Endothelial cell of umbilical vein (primary cell): ENCODE measurements around the gene CLDN9. TPM values are rescaled to one million over a fixed set of nuclear protein-coding genes. Genes with fewer than 3 reads are reported as not detected.

Source experiments
- BruUV-seq: library from RNA; stranded (reverse); fragments of 400-500 nt; replicated peaks from 2 replicates; lab custom pipeline; 2021; lab: Mats Ljungman, UMichigan
- CTCF ChIA-PET: fragments of 300-600, 350-600 bp; sonication (Branson Sonifier 250); formaldehyde crosslinking; loops from one replicate; lab custom pipeline; 2021; ENCODE audit warnings: antibody characterized with exemption, inconsistent platforms; lab: Charles Lee
- POLR2A ChIA-PET: fragments of 300-600, 350-600 bp; sonication (Branson Sonifier 250); formaldehyde crosslinking; loops from one replicate; lab custom pipeline; 2021; ENCODE audit warnings: antibody characterized with exemption, inconsistent platforms; lab: Charles Lee
- DNase-seq: peaks from one replicate; pipeline ENCODE4 v3.0.0-alpha.2; 2011; ENCODE audit warnings: low read depth, low spot score
- FAIRE-seq: peaks from 2 replicates; lab custom pipeline; 2011; peaks lifted over from hg19 to GRCh38; lab: Jason Lieb, UNC
- H2AFZ ChIP-seq: 2 replicates; pipeline ENCODE4 v1.6.0; 2012; ENCODE audit warnings: low read depth, low read length, control low read depth, inconsistent platforms
- H3K27ac ChIP-seq: 2 replicates; pipeline ENCODE4 v1.5.1; 2011; ENCODE audit warnings: low read depth, mild to moderate bottlenecking, control low read depth, low read length, moderate library complexity; ENCODE audit not compliant: insufficient read depth
- H3K27me3 ChIP-seq, 2 experiments: 2 replicates each; pipeline versions ENCODE4 v1.6.0 to v1.6.1; 2011; ENCODE audit warnings: low read length in 2 of 2, mixed read lengths in 1 of 2; ENCODE audit not compliant: control insufficient read depth in 2 of 2, insufficient read depth in 2 of 2
- H3K36me3 ChIP-seq, 2 experiments: 2 replicates in 1 of 2; 3 replicates in 1 of 2; pipeline ENCODE4 v1.5.1; 2011; ENCODE audit warnings: low read length in 2 of 2, mild to moderate bottlenecking in 1 of 2, moderate library complexity in 1 of 2; ENCODE audit not compliant: control insufficient read depth in 2 of 2, insufficient read depth in 2 of 2; ENCODE audit errors: extremely low read depth in 1 of 2
- H3K4me1 ChIP-seq: 3 replicates; pipeline ENCODE4 v1.5.1; 2011; ENCODE audit warnings: mild to moderate bottlenecking, low read length; ENCODE audit not compliant: control insufficient read depth, insufficient read depth; ENCODE audit errors: extremely low read depth
- H3K4me2 ChIP-seq: 2 replicates; pipeline ENCODE4 v1.6.1; 2011; ENCODE audit warnings: low read length, control low read depth, mixed read lengths; ENCODE audit not compliant: insufficient read depth
- H3K4me3 ChIP-seq, 3 experiments: fragments of 200-600 bp in 1 of 3; sonication (generic), shearing (Covaris generic) in 1 of 3; replicated peaks in 1 of 3; 2 replicates each; pipeline ENCODE4 v1.5.1; 2011 to 2016; ENCODE audit warnings: control low read depth in 3 of 3, low read length in 3 of 3, mild to moderate bottlenecking in 2 of 3, inconsistent platforms in 1 of 3, low read depth in 1 of 3, moderate library complexity in 1 of 3; ENCODE audit not compliant: insufficient read depth in 1 of 3
- H3K79me2 ChIP-seq: 2 replicates; pipeline ENCODE4 v1.6.0; 2012; ENCODE audit warnings: low read length, inconsistent platforms; ENCODE audit not compliant: control insufficient read depth, insufficient read depth
- H3K9ac ChIP-seq: replicated peaks from 2 replicates; pipeline ENCODE3; 2011; ENCODE audit warnings: low read length, control low read depth; ENCODE audit not compliant: insufficient read depth; ENCODE audit errors: extremely low read depth
- H3K9me1 ChIP-seq: replicated peaks from 3 replicates; pipeline ENCODE4 v1.6.0; 2011; ENCODE audit warnings: mild to moderate bottlenecking, low read length; ENCODE audit not compliant: control insufficient read depth, insufficient read depth; ENCODE audit errors: extremely low read depth
- H3K9me3 ChIP-seq: replicated peaks from 2 replicates; pipeline ENCODE4 v1.5.1; 2012; ENCODE audit warnings: low read length, inconsistent platforms; ENCODE audit not compliant: control insufficient read depth, insufficient read depth
- H4K20me1 ChIP-seq: replicated peaks from 2 replicates; pipeline ENCODE3; 2011; ENCODE audit warnings: mild to moderate bottlenecking, low read length; ENCODE audit not compliant: control insufficient read depth, insufficient read depth; ENCODE audit errors: extremely low read depth
- EZH2 ChIP-seq: IDR thresholded peaks from 2 replicates; pipeline ENCODE4 v1.6.1; 2012; ENCODE audit warnings: borderline replicate concordance, low read depth, mild to moderate bottlenecking, moderate library complexity, low read length, inconsistent platforms; ENCODE audit not compliant: severe bottlenecking
- FOS ChIP-seq: IDR thresholded peaks from 2 replicates; pipeline ENCODE4 v1.6.1; 2011; ENCODE audit warnings: mild to moderate bottlenecking, low read length, moderate library complexity, borderline replicate concordance; ENCODE audit not compliant: insufficient read depth
- GATA2 ChIP-seq: IDR thresholded peaks from 2 replicates; pipeline ENCODE4 v1.7.0; 2011; ENCODE audit warnings: low read depth, mild to moderate bottlenecking, moderate library complexity, mixed read lengths, low read length; ENCODE audit not compliant: insufficient read length, insufficient read depth
- JUN ChIP-seq: IDR thresholded peaks from 2 replicates; pipeline ENCODE4 v1.6.1; 2011; ENCODE audit warnings: borderline replicate concordance, low read depth; ENCODE audit not compliant: insufficient read length, insufficient read depth
- MYC ChIP-seq: IDR thresholded peaks from one replicate; pipeline ENCODE4 v1.6.1; 2011; ENCODE audit warnings: mild to moderate bottlenecking, low read depth, low read length
- POLR2A ChIP-seq: IDR thresholded peaks from 2 replicates; pipeline ENCODE4 v1.6.1; 2012; ENCODE audit warnings: low read depth, mild to moderate bottlenecking, control low read depth, low read length
- POLR2AphosphoS5 ChIP-seq: IDR thresholded peaks from 2 replicates; pipeline ENCODE4 v1.6.1; 2012; ENCODE audit warnings: low read depth, mild to moderate bottlenecking, control low read depth, low read length, moderate library complexity; ENCODE audit not compliant: insufficient read depth
- dilution Hi-C: fragments of 300-500 bp; cut with MboI; formaldehyde crosslinking; loops from one replicate; pipeline ENCODE4 v1.15.0; 2019; ENCODE audit warnings: low sequenced_read_pairs; ENCODE audit not compliant: extremely low pct_ligation_motif_present
- intact Hi-C: fragments of 100-400 bp; cut with micrococcal nuclease; formaldehyde crosslinking; loops from one replicate; pipeline ENCODE4 v1.10.0; 2022
- polyA plus RNA-seq, 4 experiments: library from polyadenylated mRNA; depleted of rRNA in 3 of 4; stranded (reverse) in 3 of 4; unstranded in 1 of 4; fragments of >200 nt; gene quantifications; 2 replicates each; pipeline versions ENCODE4 v1.2.1 to v1.2.3, GENCODE V29; 2011 to 2012; ENCODE audit warnings: missing spikeins in 1 of 4
- small RNA-seq: library from RNA; depleted of rRNA; stranded (forward); fragments of <200 nt; gene quantifications from one replicate; pipeline ENCODE3, GENCODE V24; 2012; ENCODE audit warnings: low replicate concordance, low read depth; ENCODE audit not compliant: insufficient read depth, insufficient read length
- total RNA-seq: library from RNA; stranded (reverse); gene quantifications from 2 replicates; pipeline ENCODE4 v1.2.3, GENCODE V29; 2021
- TF ChIP-seq, protein P1 (sequence below): IDR thresholded peaks from 2 replicates; pipeline ENCODE4 v1.6.1; 2011; ENCODE audit not compliant: insufficient read depth, insufficient read length
- TF ChIP-seq, protein P2 (sequence below), 2 donors: IDR thresholded peaks; 1 replicate in 1 of 2; 2 replicates in 1 of 2; pipeline ENCODE4 v1.5.1; 2011; ENCODE audit warnings: low read length in 2 of 2, mild to moderate bottlenecking in 2 of 2, moderate library complexity in 2 of 2, control low read depth in 1 of 2, inconsistent platforms in 1 of 2, low read depth in 1 of 2; ENCODE audit not compliant: insufficient read depth in 1 of 2; ENCODE audit errors: extremely low read depth in 1 of 2

CLDN9 gene
- total and polyA plus RNA-seq, 2 donors (not counting 3 experiments of a cell fraction or from before 2014, with no cell fraction given) = 0.06 TPM; not detected in 1

DNA sequence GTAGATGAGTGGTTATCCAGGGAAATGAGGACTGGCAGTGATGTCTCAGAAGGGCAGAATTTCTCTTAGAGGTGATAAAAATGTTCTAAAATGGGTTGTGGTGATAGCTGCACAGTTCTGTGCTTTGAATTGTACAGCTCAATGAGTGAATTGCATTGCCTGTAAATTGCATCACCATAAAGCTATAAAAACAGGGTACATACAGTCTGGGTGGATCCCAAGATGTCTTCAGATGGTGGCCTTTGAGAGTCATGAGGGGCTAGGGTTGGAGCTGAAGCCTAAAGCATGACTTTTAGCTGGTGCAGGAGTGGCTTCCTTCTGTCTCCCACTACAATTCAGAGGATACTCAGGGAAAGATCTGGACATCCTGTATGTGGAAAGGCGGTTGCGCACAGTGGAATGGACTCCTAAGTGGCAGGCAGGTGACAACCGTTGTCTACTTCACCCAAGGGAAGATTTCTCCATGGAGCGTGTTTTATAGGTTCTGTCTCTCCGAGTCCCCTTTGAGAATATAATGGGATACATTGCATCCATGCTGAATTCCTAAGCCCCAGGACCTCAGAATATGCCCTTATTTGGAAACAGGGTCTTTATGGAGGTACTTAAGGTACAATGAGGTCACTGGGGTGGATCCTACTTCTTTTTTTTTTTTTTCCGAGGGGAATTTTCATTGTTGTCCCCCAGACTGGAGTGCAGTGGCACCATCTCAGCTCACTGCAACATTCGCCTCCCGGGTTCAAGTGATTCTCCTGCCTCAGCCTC lies 51.1 kb downstream of the CLDN9 start:
- Histone ChIP-seq H3K27me3 (no peaks in the 10 kb centered on the region), H3K4me3 (no peak overlapping the region), H3K4me1 (peaks cover 22% of the 10 kb centered on the region), H3K4me2 (no peak overlapping the region), H3K9me1 (no peaks in the 10 kb centered on the region), H4K20me1 (no peaks in the 10 kb centered on the region), H3K36me3 (peaks cover 0 to 5% of the 10 kb centered on the region in 2 experiments), H3K27ac (no peak overlapping the region), H3K9ac (no peak overlapping the region), H3K9me3 (no peaks in the 10 kb centered on the region), H3K79me2 (peaks cover 4% of the 10 kb centered on the region), H2AFZ (no peak overlapping the region)
- TF ChIP-seq MYC = no peak
- TF ChIP-seq, protein P1, sequence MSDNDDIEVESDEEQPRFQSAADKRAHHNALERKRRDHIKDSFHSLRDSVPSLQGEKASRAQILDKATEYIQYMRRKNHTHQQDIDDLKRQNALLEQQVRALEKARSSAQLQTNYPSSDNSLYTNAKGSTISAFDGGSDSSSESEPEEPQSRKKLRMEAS = no peak
- no peak for TF ChIP-seq FOS
- TF ChIP-seq POLR2AphosphoS5 = no peak
- no peak for TF ChIP-seq EZH2
- no peak for TF ChIP-seq POLR2A
- no peak for TF ChIP-seq JUN
- no peak for TF ChIP-seq GATA2
- TF ChIP-seq, protein P2, sequence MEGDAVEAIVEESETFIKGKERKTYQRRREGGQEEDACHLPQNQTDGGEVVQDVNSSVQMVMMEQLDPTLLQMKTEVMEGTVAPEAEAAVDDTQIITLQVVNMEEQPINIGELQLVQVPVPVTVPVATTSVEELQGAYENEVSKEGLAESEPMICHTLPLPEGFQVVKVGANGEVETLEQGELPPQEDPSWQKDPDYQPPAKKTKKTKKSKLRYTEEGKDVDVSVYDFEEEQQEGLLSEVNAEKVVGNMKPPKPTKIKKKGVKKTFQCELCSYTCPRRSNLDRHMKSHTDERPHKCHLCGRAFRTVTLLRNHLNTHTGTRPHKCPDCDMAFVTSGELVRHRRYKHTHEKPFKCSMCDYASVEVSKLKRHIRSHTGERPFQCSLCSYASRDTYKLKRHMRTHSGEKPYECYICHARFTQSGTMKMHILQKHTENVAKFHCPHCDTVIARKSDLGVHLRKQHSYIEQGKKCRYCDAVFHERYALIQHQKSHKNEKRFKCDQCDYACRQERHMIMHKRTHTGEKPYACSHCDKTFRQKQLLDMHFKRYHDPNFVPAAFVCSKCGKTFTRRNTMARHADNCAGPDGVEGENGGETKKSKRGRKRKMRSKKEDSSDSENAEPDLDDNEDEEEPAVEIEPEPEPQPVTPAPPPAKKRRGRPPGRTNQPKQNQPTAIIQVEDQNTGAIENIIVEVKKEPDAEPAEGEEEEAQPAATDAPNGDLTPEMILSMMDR (IDR thresholded peaks at IDR 0.05; ENCODE audit: extremely low read depth in 1 of 2, insufficient read depth in 1 of 2, low read depth in 1 of 2, low read length in 2 of 2) = no peak
- POLR2A ChIA-PET = no interaction called here
- BruUV-seq = no TSS peak
- FAIRE-seq (no peak), DNase-seq (no peak)
- dilution Hi-C loops (no loop called here), intact Hi-C loops (no loop called here)
- CTCF ChIA-PET = interaction anchor here (0.9 to 2.5 kb wide), 5 partner anchors 23 to 66 kb away, joined by 3 to 13 read pairs (median 4); no protein-coding TSS in a partner anchor

Small RNA genes lying within 50 kb of the gene (small RNA-seq; reads per million reads assigned to genes)
- not detected for gene LINC00514

Other genes with a start within 250 kb of the CLDN9 start
- 158 and 251 TPM in 2 replicates for gene ELOB, start 235.6 kb upstream of the CLDN9 start, total RNA-seq
- 848 and 1,320 TPM in 2 replicates for gene ELOB, start 235.6 kb upstream of the CLDN9 start, polyA plus RNA-seq
- not detected in 2 replicates for gene PRSS33, start 225.4 kb upstream of the CLDN9 start, total RNA-seq
- gene PRSS33, start 225.4 kb upstream of the CLDN9 start, polyA plus RNA-seq = not detected in 2 replicates
- gene PRSS41, start 214.5 kb upstream of the CLDN9 start, total RNA-seq = not detected in 2 replicates
- gene PRSS41, start 214.5 kb upstream of the CLDN9 start, polyA plus RNA-seq = not detected in 2 replicates
- not detected in 2 replicates for gene PRSS21, start 195.7 kb upstream of the CLDN9 start, total RNA-seq
- gene PRSS21, start 195.7 kb upstream of the CLDN9 start, polyA plus RNA-seq = 0.19 and 0.28 TPM in 2 replicates
- not detected in 2 replicates for gene ZG16B, start 182.6 kb upstream of the CLDN9 start, total RNA-seq
- gene ZG16B, start 182.6 kb upstream of the CLDN9 start, polyA plus RNA-seq = 0.22 and 0.25 TPM in 2 replicates
- gene PRSS22, start 154.8 kb upstream of the CLDN9 start, total RNA-seq = not detected in 2 replicates
- not detected in 2 replicates for gene PRSS22, start 154.8 kb upstream of the CLDN9 start, polyA plus RNA-seq
- gene FLYWCH2, start 129.7 kb upstream of the CLDN9 start, total RNA-seq = 18.3 and 24.1 TPM in 2 replicates
- 34.6 and 45.1 TPM in 2 replicates for gene FLYWCH2, start 129.7 kb upstream of the CLDN9 start, polyA plus RNA-seq
- gene FLYWCH1, start 101.0 kb upstream of the CLDN9 start, total RNA-seq = 51.2 and 51.7 TPM in 2 replicates
- 32.0 and 37.3 TPM in 2 replicates for gene FLYWCH1, start 101.0 kb upstream of the CLDN9 start, polyA plus RNA-seq
- not detected in 2 replicates for gene KREMEN2, start 48.6 kb upstream of the CLDN9 start, total RNA-seq
- gene KREMEN2, start 48.6 kb upstream of the CLDN9 start, polyA plus RNA-seq = not detected in 2 replicates
- 25.4 and 31.2 TPM in 2 replicates for gene PAQR4, start 43.6 kb upstream of the CLDN9 start, total RNA-seq
- 23.8 and 25.7 TPM in 2 replicates for gene PAQR4, start 43.6 kb upstream of the CLDN9 start, polyA plus RNA-seq
- 36.1 and 48.5 TPM in 2 replicates for gene PKMYT1, start 32.5 kb upstream of the CLDN9 start, total RNA-seq
- 26.1 and 46.1 TPM in 2 replicates for gene PKMYT1, start 32.5 kb upstream of the CLDN9 start, polyA plus RNA-seq
- not detected in 2 replicates for gene CLDN6, start 5.3 kb downstream of the CLDN9 start, total RNA-seq
- 0.28 and 0.80 TPM in 2 replicates for gene CLDN6, start 5.3 kb downstream of the CLDN9 start, polyA plus RNA-seq
- gene TNFRSF12A, start 7.4 kb downstream of the CLDN9 start, total RNA-seq = 162 and 169 TPM in 2 replicates
- gene TNFRSF12A, start 7.4 kb downstream of the CLDN9 start, polyA plus RNA-seq = 187 and 248 TPM in 2 replicates
- gene HCFC1R1, start 11.0 kb downstream of the CLDN9 start, total RNA-seq = 25.8 and 28.7 TPM in 2 replicates
- 49.3 and 64.5 TPM in 2 replicates for gene HCFC1R1, start 11.0 kb downstream of the CLDN9 start, polyA plus RNA-seq
- gene THOC6, start 11.1 kb downstream of the CLDN9 start, total RNA-seq = 23.9 and 24.1 TPM in 2 replicates
- 36.9 and 39.3 TPM in 2 replicates for gene THOC6, start 11.1 kb downstream of the CLDN9 start, polyA plus RNA-seq
- not detected in 2 replicates for gene BICDL2, start 24.0 kb downstream of the CLDN9 start, total RNA-seq
- not detected in 2 replicates for gene BICDL2, start 24.0 kb downstream of the CLDN9 start, polyA plus RNA-seq
- 0.21 and 0.35 TPM in 2 replicates for gene MMP25, start 33.6 kb downstream of the CLDN9 start, total RNA-seq
- 0.08 and 0.13 TPM in 2 replicates for gene MMP25, start 33.6 kb downstream of the CLDN9 start, polyA plus RNA-seq
- 55.7 and 127 TPM in 2 replicates for gene IL32, start 52.7 kb downstream of the CLDN9 start, total RNA-seq
- gene IL32, start 52.7 kb downstream of the CLDN9 start, polyA plus RNA-seq = 336 and 493 TPM in 2 replicates
- not detected in 2 replicates for gene ZSCAN10, start 86.4 kb downstream of the CLDN9 start, total RNA-seq
- 0.08 TPM in 1 of 2 replicates, not detected in the other for gene ZSCAN10, start 86.4 kb downstream of the CLDN9 start, polyA plus RNA-seq
- 15.5 and 18.5 TPM in 2 replicates for gene ZNF205, start 99.7 kb downstream of the CLDN9 start, total RNA-seq
- 19.0 and 30.1 TPM in 2 replicates for gene ZNF205, start 99.7 kb downstream of the CLDN9 start, polyA plus RNA-seq
- 8.0 and 9.8 TPM in 2 replicates for gene ZNF213, start 122.1 kb downstream of the CLDN9 start, total RNA-seq
- gene ZNF213, start 122.1 kb downstream of the CLDN9 start, polyA plus RNA-seq = 1.8 and 2.0 TPM in 2 replicates
- not detected in 2 replicates for gene OR1F1, start 175.3 kb downstream of the CLDN9 start, total RNA-seq
- 0.17 and 0.25 TPM in 2 replicates for gene OR1F1, start 175.3 kb downstream of the CLDN9 start, polyA plus RNA-seq
- gene ZNF200, start 222.2 kb downstream of the CLDN9 start, total RNA-seq = 9.1 and 10.0 TPM in 2 replicates
- 2.8 and 3.4 TPM in 2 replicates for gene ZNF200, start 222.2 kb downstream of the CLDN9 start, polyA plus RNA-seq
- gene MEFV, start 243.7 kb downstream of the CLDN9 start, total RNA-seq = not detected in 2 replicates
- not detected in 2 replicates for gene MEFV, start 243.7 kb downstream of the CLDN9 start, polyA plus RNA-seq